Natural killer cell (primary cell): Measurements from ENCODE around the gene CEP83. TPM values are rescaled to one million over a fixed set of nuclear protein-coding genes. Genes with fewer than 3 reads are reported as not detected.

Experiments
- ATAC-seq, 3 donors: fragments of 150-1000 bp in 2 of 3; fragments of 200-7000 bp in 1 of 3; cut with Tn5 transposase; 1 replicate in 1 of 3; 2 replicates in 2 of 3; pipeline ENCODE4 v1.10.0; 2021; ENCODE audit warnings: mild to moderate bottlenecking in 2 of 3, moderate library complexity in 2 of 3
- DNase-seq, 2 donors: peaks; one replicate each; pipeline versions ENCODE4 v3.0.0 to v3.0.0-alpha.2; 2013 to 2021; ENCODE audit warnings: mixed read lengths in 1 of 2
- H3K27ac ChIP-seq: one replicate; pipeline ENCODE4 v1.5.1; 2013; ENCODE audit warnings: mild to moderate bottlenecking, low read length
- H3K27me3 ChIP-seq: one replicate; pipeline ENCODE4 v1.6.1; 2013; ENCODE audit warnings: low read length; ENCODE audit not compliant: control insufficient read depth, insufficient read depth
- H3K36me3 ChIP-seq: one replicate; pipeline ENCODE4 v1.6.1; 2013; ENCODE audit warnings: low read length; ENCODE audit not compliant: control insufficient read depth, insufficient read depth
- H3K4me1 ChIP-seq: one replicate; pipeline ENCODE4 v1.6.1; 2013; ENCODE audit warnings: low read length; ENCODE audit not compliant: control insufficient read depth, insufficient read depth
- H3K4me3 ChIP-seq: one replicate; pipeline ENCODE4 v1.5.1; 2013; ENCODE audit warnings: low read length
- H3K9me3 ChIP-seq: one replicate; pipeline ENCODE4 v1.6.1; 2013; ENCODE audit warnings: low read length; ENCODE audit not compliant: control insufficient read depth, insufficient read depth
- H3K27ac Mint-ChIP-seq, 2 donors: one replicate each; pipeline ENCODE4 v1.8.0; 2022; ENCODE audit warnings: mild to moderate bottlenecking in 2 of 2, mixed read lengths in 2 of 2, moderate library complexity in 1 of 2
- H3K27me3 Mint-ChIP-seq, 2 donors: one replicate each; pipeline ENCODE4 v1.8.0; 2022; ENCODE audit warnings: low read depth in 2 of 2, mixed read lengths in 2 of 2
- H3K36me3 Mint-ChIP-seq: one replicate; pipeline ENCODE4 v1.8.0; 2022; ENCODE audit warnings: mixed read lengths
- H3K4me1 Mint-ChIP-seq, 2 donors: one replicate each; pipeline ENCODE4 v1.8.0; 2022; ENCODE audit warnings: mixed read lengths in 2 of 2
- H3K4me3 Mint-ChIP-seq: one replicate; pipeline ENCODE4 v1.8.0; 2022; ENCODE audit warnings: mild to moderate bottlenecking, moderate library complexity, mixed read lengths
- H3K9me3 Mint-ChIP-seq, 2 donors: one replicate each; pipeline ENCODE4 v1.8.0; 2022; ENCODE audit warnings: mixed read lengths in 2 of 2
- WGBS: methylation state at CpG from one replicate; pipeline ENCODE4 v1.1.7; 2013; ENCODE audit warnings: missing lambda C conversion rate; ENCODE audit not compliant: insufficient coverage; 5-methylcytosine and 5-hydroxymethylcytosine counted together
- intact Hi-C: fragments of 100-400 bp; cut with micrococcal nuclease; formaldehyde crosslinking; loops from one replicate; pipeline ENCODE4 v1.14.2; 2022
- total RNA-seq, 4 donors: library from RNA; stranded (reverse); fragments of 120-200 nt in 1 of 4; gene quantifications; one replicate each; pipeline versions ENCODE4 v1.2.3 to v1.2.4, GENCODE V29; 2013 to 2022
- TF ChIP-seq, protein P1 (sequence below): fragments of 200-600 bp; IDR thresholded peaks from one replicate; pipeline ENCODE4 v1.8.0; 2022; ENCODE audit warnings: antibody characterized with exemption

The CEP83 gene
- total RNA-seq, 3 donors from 2014 or later (not counting 1 experiment from before 2014, with no cell fraction given): 13.3 to 19.3 (median 15.2) TPM

- no peaks in the 10 kb centered on the region for H3K27me3 Mint-ChIP-seq
- H3K9me3 Mint-ChIP-seq: peaks cover 0 to 3% of the 10 kb centered on the region in 2 donors
- no peak for DNase-seq
- H3K4me3 Mint-ChIP-seq: no peak overlapping the region
- Histone ChIP-seq H3K4me1 (no peaks in the 10 kb centered on the region), H3K4me3 (no peak overlapping the region), H3K36me3 (peaks cover 10% of the 10 kb centered on the region), H3K27me3 (no peaks in the 10 kb centered on the region), H3K9me3 (no peaks in the 10 kb centered on the region), H3K27ac (no peak overlapping the region)
- TF ChIP-seq, protein P1, sequence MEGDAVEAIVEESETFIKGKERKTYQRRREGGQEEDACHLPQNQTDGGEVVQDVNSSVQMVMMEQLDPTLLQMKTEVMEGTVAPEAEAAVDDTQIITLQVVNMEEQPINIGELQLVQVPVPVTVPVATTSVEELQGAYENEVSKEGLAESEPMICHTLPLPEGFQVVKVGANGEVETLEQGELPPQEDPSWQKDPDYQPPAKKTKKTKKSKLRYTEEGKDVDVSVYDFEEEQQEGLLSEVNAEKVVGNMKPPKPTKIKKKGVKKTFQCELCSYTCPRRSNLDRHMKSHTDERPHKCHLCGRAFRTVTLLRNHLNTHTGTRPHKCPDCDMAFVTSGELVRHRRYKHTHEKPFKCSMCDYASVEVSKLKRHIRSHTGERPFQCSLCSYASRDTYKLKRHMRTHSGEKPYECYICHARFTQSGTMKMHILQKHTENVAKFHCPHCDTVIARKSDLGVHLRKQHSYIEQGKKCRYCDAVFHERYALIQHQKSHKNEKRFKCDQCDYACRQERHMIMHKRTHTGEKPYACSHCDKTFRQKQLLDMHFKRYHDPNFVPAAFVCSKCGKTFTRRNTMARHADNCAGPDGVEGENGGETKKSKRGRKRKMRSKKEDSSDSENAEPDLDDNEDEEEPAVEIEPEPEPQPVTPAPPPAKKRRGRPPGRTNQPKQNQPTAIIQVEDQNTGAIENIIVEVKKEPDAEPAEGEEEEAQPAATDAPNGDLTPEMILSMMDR: no peak
- peaks cover 9% of the 10 kb centered on the region for H3K36me3 Mint-ChIP-seq
- intact Hi-C loops: no loop called here
- WGBS: 86% methylated on average over 1 of the region's 1 CpG
- H3K4me1 Mint-ChIP-seq: no peaks in the 10 kb centered on the region
- no peak for ATAC-seq
- no peak overlapping the region for H3K27ac Mint-ChIP-seq
Measured at GRCh38 chr12:94312378-94312777, 147.3 kb downstream of the CEP83 start.

GRCh38 chr12:94309373-94309772 lies 150.3 kb downstream of the CEP83 start:
- Mint-ChIP-seq H3K27me3 (no peaks in the 10 kb centered on the region), H3K4me1 (no peaks in the 10 kb centered on the region), H3K27ac (no peak overlapping the region), H3K4me3 (no peak overlapping the region), H3K36me3 (peaks cover 8% of the 10 kb centered on the region), H3K9me3 (no peaks in the 10 kb centered on the region)
- intact Hi-C loops: no loop called here
- DNase-seq: no peak
- 65% methylated on average over 2 of the region's 5 CpGs for WGBS
- TF ChIP-seq, protein P1: no peak
- Histone ChIP-seq H3K27ac (no peak overlapping the region), H3K4me3 (no peak overlapping the region), H3K36me3 (peaks cover 35% of the 10 kb centered on the region), H3K9me3 (no peaks in the 10 kb centered on the region), H3K27me3 (no peaks in the 10 kb centered on the region), H3K4me1 (no peaks in the 10 kb centered on the region)
- ATAC-seq: no peak

GRCh38 chr12:94308612-94309011 lies 151.1 kb downstream of the CEP83 start:
- Histone ChIP-seq H3K27me3 (no peaks in the 10 kb centered on the region), H3K36me3 (peaks cover 41% of the 10 kb centered on the region), H3K4me3 (no peak overlapping the region), H3K27ac (no peak overlapping the region), H3K9me3 (no peaks in the 10 kb centered on the region), H3K4me1 (no peaks in the 10 kb centered on the region)
- no peaks in the 10 kb centered on the region for H3K27me3 Mint-ChIP-seq
- 95% methylated on average over 2 of the region's 2 CpGs for WGBS
- intact Hi-C loops: no loop called here
- no peak overlapping the region for H3K27ac Mint-ChIP-seq
- no peaks in the 10 kb centered on the region for H3K4me1 Mint-ChIP-seq
- DNase-seq (no peak), ATAC-seq (no peak)
- no peaks in the 10 kb centered on the region for H3K9me3 Mint-ChIP-seq
- TF ChIP-seq, protein P1: no peak
- peaks cover 8% of the 10 kb centered on the region for H3K36me3 Mint-ChIP-seq
- H3K4me3 Mint-ChIP-seq: no peak overlapping the region
